ENCODE data around the gene AAK1.

DNA sequence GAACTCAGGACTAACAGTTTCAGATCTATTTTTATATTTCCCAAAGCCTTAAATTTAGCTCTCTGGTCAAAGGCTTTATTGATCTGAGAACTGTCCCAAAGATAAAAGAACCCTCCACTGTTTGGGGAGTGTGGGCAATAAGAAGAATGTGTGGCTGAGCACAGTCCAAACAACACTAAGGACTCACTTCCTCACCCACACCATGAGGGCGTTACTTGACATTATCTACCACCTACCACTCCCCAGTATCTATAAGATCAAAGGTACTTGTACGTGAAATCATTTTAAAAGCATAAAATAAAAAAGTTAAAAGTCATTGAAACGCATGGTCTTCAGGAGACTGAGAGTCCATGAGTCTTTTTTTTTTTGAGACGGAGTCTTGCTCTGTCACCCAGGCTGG, 151.7 kb downstream of the AAK1 start:
- TF ChIP-seq EZH2 (IDR thresholded peaks at IDR 0.05; ENCODE audit: borderline replicate concordance, insufficient read depth, low read length, poor library complexity, severe bottlenecking) (no peak), CTCF (IDR thresholded peaks at IDR 0.05; ENCODE audit: poor library complexity, severe bottlenecking) (no peak), TAF1 (IDR thresholded peaks at IDR 0.05; ENCODE audit: low read depth) (no peak), SMC3 (conservative IDR thresholded peaks at IDR 0.05; ENCODE audit: poor library complexity) (no peak), POLR2AphosphoS5 (IDR thresholded peaks at IDR 0.05) (no peak)
- TF ChIP-seq, protein P1, sequence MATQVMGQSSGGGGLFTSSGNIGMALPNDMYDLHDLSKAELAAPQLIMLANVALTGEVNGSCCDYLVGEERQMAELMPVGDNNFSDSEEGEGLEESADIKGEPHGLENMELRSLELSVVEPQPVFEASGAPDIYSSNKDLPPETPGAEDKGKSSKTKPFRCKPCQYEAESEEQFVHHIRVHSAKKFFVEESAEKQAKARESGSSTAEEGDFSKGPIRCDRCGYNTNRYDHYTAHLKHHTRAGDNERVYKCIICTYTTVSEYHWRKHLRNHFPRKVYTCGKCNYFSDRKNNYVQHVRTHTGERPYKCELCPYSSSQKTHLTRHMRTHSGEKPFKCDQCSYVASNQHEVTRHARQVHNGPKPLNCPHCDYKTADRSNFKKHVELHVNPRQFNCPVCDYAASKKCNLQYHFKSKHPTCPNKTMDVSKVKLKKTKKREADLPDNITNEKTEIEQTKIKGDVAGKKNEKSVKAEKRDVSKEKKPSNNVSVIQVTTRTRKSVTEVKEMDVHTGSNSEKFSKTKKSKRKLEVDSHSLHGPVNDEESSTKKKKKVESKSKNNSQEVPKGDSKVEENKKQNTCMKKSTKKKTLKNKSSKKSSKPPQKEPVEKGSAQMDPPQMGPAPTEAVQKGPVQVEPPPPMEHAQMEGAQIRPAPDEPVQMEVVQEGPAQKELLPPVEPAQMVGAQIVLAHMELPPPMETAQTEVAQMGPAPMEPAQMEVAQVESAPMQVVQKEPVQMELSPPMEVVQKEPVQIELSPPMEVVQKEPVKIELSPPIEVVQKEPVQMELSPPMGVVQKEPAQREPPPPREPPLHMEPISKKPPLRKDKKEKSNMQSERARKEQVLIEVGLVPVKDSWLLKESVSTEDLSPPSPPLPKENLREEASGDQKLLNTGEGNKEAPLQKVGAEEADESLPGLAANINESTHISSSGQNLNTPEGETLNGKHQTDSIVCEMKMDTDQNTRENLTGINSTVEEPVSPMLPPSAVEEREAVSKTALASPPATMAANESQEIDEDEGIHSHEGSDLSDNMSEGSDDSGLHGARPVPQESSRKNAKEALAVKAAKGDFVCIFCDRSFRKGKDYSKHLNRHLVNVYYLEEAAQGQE (IDR thresholded peaks at IDR 0.05; ENCODE audit: borderline replicate concordance): no peak

Data from neural cell (in vitro differentiated cells).